Measurements from ENCODE around the gene SLC5A5.
"Not testable (repeated sequence)": the region's sequence is repeated elsewhere in the genome, so short reads cannot be mapped to it uniquely, and the experiment has no call there.

The SLC5A5 gene

DNA sequence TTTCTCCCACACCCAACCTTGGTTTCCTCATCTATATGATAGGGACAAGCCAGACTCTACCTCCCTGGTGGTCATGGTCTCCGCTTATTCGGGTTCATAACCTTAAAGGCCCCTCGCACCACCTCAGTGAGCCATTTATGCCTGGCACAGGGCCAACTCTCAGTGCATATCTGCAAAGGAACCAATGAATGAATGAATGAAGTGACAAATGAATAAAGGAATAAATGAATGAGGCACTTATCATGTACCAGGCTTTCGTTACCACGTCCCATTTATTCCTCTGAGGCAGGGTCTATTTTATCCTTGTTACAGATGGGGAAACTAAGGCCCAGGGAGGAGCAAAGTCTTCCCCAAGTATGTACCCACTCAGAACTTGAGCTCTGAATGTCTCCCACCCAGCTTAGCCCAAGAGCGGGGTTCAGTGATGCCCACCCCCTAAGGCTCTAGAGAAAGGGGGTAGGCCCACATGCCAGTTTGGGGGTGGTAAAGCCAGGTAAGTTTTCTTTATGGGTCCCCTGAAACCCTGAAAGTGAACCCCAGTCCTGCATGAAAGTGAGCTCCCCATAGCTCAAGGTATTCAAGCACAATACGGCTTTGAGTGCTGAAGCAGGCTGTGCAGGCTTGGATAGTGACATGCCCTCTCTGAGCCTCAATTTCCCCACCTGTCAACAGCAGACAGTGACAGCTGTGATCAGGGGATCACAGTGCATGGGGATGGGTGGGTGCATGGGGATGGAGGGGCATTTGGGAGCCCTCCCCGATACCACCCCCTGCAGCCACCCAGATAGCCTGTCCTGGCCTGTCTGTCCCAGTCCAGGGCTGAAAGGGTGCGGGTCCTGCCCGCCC, 490 bp upstream of the SLC5A5 start:
- no peak for DNase-seq (ENCODE audit: low spot score)

DNA sequence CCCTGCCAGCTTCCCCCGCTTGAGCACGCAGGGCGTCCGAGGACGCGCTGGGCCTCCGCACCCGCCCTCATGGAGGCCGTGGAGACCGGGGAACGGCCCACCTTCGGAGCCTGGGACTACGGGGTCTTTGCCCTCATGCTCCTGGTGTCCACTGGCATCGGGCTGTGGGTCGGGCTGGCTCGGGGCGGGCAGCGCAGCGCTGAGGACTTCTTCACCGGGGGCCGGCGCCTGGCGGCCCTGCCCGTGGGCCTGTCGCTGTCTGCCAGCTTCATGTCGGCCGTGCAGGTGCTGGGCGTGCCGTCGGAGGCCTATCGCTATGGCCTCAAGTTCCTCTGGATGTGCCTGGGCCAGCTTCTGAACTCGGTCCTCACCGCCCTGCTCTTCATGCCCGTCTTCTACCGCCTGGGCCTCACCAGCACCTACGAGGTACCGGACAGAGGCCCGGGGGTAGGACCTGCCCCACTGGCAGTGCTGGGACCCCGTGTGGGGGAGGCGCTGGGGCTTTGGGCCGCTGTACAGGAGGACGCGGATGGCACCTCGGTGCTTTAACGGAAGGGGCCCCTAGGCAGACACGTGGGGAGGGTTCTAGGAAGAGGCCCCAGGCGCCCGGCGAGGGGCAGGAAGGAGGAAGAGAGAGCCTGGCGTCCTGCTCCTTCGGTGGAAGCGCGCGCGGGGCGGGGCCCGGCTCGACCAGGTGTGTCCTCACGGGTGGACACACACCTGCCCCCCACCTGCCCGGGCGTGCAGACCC, 681 bp downstream of the SLC5A5 start:
- DNase-seq (ENCODE audit: low spot score), result no peak

DNA sequence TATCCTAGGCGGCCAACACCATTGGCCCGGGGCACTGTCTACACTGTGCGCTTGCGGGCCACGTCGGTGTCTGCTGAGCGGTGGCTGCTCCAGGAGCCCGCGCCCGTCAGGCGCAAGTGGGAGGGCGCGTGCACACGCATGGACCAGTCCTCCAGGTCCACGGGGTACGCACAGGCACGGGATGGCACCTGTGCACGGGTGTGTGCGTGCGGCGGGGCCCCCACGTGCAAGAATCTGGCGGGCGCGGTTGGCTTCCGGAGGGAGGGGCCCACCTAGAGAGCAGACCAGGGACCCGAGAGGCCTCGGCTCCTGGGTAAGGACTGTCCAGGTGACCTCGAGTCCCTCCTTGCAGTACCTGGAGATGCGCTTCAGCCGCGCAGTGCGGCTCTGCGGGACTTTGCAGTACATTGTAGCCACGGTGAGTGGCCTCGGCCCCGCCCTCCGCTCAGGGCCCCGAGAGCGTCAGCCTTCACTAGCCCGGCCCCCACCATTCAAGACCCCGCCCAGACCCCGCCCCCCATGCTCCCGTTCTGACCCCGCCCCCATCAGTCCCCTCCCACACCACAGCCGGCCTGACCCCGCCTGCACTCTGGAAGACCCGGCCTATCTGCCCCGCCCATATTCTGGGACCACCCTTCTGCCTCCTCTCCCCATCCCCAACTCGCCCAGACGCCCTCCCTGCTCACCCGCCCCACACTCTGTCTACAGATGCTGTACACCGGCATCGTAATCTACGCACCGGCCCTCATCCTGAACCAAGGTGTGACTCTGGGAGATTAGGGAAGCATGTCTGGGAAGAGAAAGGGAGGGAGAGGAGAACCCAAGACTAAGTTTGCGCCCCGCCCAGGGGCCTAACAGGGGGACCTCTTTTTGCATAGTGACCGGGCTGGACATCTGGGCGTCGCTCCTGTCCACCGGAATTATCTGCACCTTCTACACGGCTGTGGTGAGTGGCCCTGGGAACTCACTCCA, 2.3 kb downstream of the SLC5A5 start:
- no peak for DNase-seq (ENCODE audit: low spot score)

GRCh38 chr19:17874758-17875135, 3.0 kb downstream of the SLC5A5 start:
- no peak for DNase-seq (ENCODE audit: low spot score)

DNA sequence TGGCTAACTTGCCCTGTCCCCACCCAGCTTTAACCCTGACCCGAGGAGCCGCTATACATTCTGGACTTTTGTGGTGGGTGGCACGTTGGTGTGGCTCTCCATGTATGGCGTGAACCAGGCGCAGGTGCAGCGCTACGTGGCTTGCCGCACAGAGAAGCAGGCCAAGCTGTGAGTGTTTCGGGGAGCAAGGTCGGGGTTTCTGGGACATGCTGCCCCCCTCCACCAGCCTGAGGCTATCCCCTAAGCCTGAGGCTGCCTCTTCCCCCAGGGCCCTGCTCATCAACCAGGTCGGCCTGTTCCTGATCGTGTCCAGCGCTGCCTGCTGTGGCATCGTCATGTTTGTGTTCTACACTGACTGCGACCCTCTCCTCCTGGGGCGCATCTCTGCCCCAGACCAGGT, 6.0 kb downstream of the SLC5A5 start:
- DNase-seq (ENCODE audit: low spot score), result no peak

GRCh38 chr19:17879466-17879865, 7.7 kb downstream of the SLC5A5 start:
- DNase-seq (ENCODE audit: low spot score), result no peak

GRCh38 chr19:17881701-17882100, 10.0 kb downstream of the SLC5A5 start:
- no peak for DNase-seq (ENCODE audit: low spot score)

DNA sequence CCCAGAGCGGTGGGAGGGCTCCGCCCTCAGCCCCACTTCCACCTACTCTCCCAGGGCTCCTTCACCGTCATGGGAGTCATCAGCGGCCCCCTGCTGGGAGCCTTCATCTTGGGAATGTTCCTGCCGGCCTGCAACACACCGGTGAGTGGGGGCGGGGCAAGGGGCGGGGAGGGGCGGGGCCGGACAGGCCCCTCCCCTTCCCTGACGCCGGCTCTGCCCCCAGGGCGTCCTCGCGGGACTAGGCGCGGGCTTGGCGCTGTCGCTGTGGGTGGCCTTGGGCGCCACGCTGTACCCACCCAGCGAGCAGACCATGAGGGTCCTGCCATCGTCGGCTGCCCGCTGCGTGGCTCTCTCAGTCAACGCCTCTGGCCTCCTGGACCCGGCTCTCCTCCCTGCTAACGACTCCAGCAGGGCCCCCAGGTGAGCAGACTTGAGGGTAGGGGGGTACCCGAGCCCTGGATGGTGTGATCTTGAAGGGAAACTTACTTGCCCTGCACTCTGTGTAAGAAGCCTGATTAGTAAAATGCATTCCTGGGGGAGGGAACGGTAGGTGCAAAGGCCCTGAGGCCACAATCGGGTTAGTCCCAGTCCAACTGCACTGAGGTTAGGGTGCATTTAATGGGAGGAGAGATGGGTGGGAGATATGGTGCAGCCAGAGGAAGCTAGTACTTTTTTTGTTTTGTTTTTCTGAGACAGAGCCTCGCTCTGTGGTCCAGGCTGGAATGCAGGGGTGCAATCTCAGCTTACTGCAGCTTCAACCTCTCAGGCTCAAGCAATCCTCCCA, 12.1 kb downstream of the SLC5A5 start:
- DNase-seq (ENCODE audit: low spot score), result no peak

- DNase-seq (ENCODE audit: low spot score), result no peak
Measured at GRCh38 chr19:17886515-17886914, 14.8 kb downstream of the SLC5A5 start.

- DNase-seq (ENCODE audit: low spot score), result not testable (repeated sequence)
Measured at GRCh38 chr19:17887221-17887620, 15.5 kb downstream of the SLC5A5 start.

GRCh38 chr19:17888260-17888659, 16.5 kb downstream of the SLC5A5 start:
- DNase-seq (ENCODE audit: low spot score), result no peak

DNA sequence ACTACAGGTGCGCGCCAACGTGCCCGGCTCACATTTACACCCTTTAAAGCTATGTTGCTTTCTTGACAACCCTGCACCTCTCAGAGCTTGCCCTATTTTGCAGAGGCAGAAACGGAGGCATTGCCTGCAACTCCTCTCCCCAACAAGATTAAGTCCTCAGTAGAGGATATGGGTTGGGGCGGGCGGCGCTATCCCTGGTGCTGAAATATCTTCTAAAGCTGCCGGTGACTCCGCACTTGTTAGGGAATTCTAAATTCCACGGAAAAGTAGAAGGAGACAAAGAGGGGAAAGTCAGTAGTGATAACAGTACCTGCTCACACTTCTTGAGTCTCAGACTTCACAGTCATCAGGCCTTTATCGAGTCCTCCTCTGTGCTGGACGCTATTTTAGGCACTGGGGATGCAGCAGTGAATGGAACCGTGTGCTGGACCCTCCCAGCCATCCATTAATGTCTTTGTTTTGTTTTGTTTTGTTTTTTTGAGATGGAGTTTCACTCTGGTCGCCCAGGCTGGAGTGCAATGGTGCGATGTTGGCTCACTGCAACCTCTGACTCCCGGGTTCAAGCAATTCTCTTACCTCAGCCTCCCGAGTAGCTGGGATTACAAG, 18.0 kb downstream of the SLC5A5 start:
- DNase-seq (ENCODE audit: low spot score), result no peak

DNA sequence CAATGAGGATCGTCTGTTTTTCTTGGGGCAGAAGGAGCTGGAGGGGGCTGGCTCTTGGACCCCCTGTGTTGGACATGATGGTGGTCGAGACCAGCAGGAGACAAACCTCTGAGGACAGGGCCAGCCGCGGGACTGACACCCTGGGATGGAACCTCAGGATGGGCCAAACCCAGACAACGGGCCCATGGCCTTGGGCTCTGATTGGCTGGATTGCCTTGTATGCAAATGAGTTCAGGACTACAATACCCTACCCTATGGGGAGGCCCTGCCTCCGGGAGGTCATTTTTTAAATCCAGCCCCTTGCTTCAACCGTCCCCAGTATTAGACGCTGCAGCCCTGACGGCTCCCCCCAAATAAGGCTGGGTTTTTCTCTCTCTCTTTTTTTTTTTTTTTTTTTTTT, 22.0 kb downstream of the SLC5A5 start:
- DNase-seq (ENCODE audit: low spot score), result no peak

GRCh38 chr19:17902701-17903100, 31.0 kb downstream of the SLC5A5 start:
- no peak for DNase-seq (ENCODE audit: low spot score)

GRCh38 chr19:17908244-17908643, 36.5 kb downstream of the SLC5A5 start:
- DNase-seq (ENCODE audit: low spot score), result no peak

- DNase-seq (ENCODE audit: low spot score), result no peak
Measured at GRCh38 chr19:17909003-17909732, 37.4 kb downstream of the SLC5A5 start.

- DNase-seq (ENCODE audit: low spot score), result no peak
Measured at GRCh38 chr19:17910791-17911360, 39.1 kb downstream of the SLC5A5 start.

GRCh38 chr19:17915940-17916593, 44.3 kb downstream of the SLC5A5 start:
- no peak for DNase-seq (ENCODE audit: low spot score)

DNA sequence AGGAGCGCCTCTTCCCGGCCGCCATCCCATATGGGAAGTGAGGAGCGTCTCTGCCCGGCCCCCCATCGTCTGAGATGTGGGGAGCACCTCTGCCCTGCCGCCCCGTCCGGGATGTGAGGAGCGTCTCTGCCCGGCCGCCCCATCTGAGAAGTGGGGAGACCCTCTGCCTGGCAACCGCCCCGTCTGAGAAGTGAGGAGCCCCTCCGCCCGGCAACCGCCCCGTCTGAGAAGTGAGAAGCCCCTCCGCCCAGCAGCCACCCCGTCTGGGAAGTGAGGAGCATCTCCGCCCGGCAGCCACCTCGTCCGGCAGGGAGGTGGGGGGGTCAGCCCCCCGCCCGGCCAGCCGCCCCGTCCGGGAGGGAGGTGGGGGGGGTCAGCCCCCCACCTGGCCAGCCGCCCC, 46.4 kb downstream of the SLC5A5 start:
- DNase-seq (ENCODE audit: low spot score), result not testable (repeated sequence)

All from Ammon's horn (tissue), 1 donor.